Sciatic nerve (tissue), 2 donors: ENCODE data around the gene CACNA1E. TPM values are rescaled to one million over a fixed set of nuclear protein-coding genes. Genes with fewer than 3 reads are reported as not detected.
"Not testable (repeated sequence)": the region's sequence is repeated elsewhere in the genome, so short reads cannot be mapped to it uniquely, and the experiment has no call there.

Source experiments
- ATAC-seq: fragments of 200-7000 bp; cut with Tn5 transposase; one replicate; pipeline ENCODE4 v1.9.1; 2020; ENCODE audit warnings: mild to moderate bottlenecking, moderate library complexity
- DNase-seq: peaks from one replicate; pipeline ENCODE4 v3.0.0-alpha.2; 2020; ENCODE audit warnings: low spot score
- intact Hi-C: fragments of 100-400 bp; cut with DNase I; formaldehyde crosslinking; loops from one replicate; pipeline ENCODE4 v1.14.2; 2022
- total RNA-seq: library from RNA; stranded (reverse); fragmentation: NEBNext Ultra II Directional; extraction: Animal tissue kit (Norgen Biotek cat#: 25700); gene quantifications from one replicate; pipeline ENCODE4 v1.2.1, GENCODE V29; 2021
- donor health status: DM: no; HTN: no; CAD: no.
- donor health status: DM: no; HTN: no; CAD: no.

Gene CACNA1E
- total RNA-seq, 1 donor from 2014 or later, result 0.04 TPM

DNA sequence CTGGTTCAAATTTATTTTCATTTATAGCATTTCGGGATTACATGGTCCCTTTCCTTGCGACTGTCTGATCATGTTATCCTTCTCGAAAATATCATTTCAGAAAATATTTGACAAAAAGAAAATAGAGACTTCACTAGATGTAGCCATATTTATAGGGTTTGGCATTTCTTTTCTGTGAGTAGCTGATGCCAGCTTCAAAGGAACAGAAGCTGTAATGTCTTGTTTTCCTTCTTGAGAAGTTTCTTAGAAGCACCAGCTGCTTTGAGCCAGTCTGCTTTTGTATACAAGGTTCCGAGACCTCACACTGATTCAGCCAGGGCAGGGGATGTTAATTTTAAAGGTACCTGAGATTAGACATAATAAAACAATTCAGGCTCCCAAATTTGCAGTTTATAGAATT is 329.9 kb downstream of the CACNA1E start:
- intact Hi-C loops, result no loop called here
- no peak for DNase-seq
- no peak for ATAC-seq

DNA sequence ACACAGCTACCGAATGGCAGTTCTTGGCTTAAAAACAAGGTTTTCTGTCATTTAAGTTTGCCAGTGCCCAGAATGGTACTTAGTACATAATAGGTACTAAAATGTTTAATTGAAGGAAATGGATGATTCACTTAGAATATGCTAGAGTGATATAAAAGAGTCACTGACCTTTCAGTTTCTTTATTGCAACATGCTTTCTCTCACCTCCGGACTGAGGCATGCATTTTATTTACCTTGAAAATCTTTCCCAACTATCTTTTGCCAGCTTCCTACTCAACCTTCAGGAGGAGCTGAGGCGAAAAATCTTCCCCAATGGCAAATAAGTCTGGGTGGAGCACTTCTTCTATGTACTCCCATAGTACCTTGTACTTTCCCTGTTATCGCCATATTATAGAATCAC is 333.3 kb downstream of the CACNA1E start:
- ATAC-seq (no peak), DNase-seq (no peak)
- intact Hi-C loops, result no loop called here

- intact Hi-C loops, result no loop called here
- ATAC-seq, result no peak
- DNase-seq, result no peak
These were observed 333.8 kb downstream of the CACNA1E start for GRCh38 chr1:181817091-181817490.

DNA sequence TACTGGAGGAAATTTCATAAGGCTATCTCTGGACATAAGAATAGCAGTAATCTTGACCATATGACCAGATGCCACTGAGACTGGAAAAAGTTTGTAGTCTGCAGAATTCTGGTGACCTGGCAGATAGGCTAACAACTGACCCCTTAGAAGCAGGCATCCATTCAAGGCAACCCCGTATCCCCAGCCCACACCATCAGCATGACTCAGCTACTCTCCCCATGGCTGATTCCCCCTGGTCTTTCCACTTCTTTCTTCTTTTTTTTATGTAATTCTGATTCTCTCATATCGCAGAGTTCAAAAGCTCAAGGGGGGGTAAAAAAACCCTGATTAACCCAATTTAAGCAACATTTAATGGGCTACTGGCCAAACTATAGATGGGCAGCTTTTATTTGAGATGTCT is 335.1 kb downstream of the CACNA1E start:
- DNase-seq (no peak), ATAC-seq (no peak)

DNA sequence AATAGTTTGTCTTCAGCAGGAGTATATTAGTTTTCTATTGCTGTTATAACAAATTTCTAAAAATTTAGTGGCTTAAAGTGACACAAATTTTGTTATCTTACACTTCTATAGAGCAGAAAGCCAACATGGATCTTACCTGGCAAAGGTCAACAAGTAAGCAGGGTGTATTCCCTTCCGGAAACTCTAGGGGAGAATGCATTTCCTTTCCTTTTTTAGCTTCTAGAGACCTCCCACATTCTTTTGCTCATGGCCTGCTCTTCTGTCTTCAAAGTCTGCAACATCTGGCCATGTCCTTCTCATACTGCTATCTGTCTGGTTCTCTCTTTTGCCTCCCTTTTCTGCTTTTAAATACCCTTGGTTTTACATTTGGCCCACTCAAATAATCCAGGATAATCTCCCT is 335.6 kb downstream of the CACNA1E start:
- no peak for DNase-seq
- ATAC-seq, result no peak
- intact Hi-C loops, result no loop called here

More for the DNA sequence above, 335.1 kb downstream of the CACNA1E start:
- intact Hi-C loops, result no loop called here

GRCh38 chr1:181821701-181822100 is 338.4 kb downstream of the CACNA1E start:
- DNase-seq (no peak), ATAC-seq (no peak)
- intact Hi-C loops, result no loop called here

- ATAC-seq, intact Hi-C loops, DNase-seq: not testable (repeated sequence)
These were observed 349.0 kb downstream of the CACNA1E start for GRCh38 chr1:181832173-181832880.

DNA sequence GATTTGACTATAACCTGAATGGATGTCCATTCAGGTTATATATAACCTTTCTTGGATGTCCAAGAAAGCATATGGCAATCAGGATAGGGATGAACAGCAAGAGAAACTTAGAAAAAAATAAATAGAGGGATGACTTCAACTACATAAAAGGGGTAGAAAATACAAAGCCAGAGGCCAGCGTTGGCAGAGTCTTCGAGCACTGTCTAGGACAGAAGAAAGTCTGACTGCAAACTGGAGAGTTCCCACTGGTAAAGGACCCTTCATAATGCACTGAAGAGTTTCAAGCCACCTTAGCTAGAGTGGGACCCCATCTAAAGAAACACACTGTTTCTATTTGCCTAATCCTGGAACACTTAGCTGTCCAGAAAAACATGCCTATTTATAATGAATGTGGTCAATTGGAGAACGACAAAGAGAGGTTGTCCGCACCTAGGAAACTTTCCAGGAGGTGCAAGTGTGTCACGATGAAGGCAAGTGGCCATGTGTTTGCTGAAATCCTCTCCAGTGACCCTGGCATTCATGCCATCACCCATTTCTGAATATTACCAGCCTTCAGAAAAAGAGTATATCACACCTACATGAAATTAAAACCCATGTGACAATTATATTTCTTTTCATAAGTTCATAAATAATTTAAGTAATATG is 362.8 kb downstream of the CACNA1E start:
- ATAC-seq, result no peak
- intact Hi-C loops, result no loop called here
- no peak for DNase-seq

- intact Hi-C loops, result no loop called here
- no peak for DNase-seq
- no peak for ATAC-seq
These were observed 363.4 kb downstream of the CACNA1E start for GRCh38 chr1:181846681-181847080.

- intact Hi-C loops, result no loop called here
- ATAC-seq (no peak), DNase-seq (no peak)
These were observed 365.8 kb downstream of the CACNA1E start for GRCh38 chr1:181849071-181849470.

DNA sequence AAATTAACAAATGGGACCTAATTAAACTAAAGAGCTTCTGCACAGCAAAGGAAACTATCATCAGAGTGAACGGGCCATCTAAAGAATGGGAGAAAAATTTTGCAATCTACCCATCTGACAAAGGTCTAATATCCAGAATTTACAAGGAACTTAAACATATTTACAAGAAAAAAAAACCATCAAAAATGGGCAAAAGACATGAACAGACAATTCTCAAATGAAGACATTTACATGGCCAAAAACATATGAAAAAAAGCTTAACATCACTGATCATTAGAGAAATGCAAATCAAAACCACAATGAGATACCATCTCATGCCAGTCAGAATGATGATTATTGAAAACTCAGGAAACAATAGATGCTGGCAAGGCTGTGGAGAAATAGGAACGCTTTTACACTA is 370.9 kb downstream of the CACNA1E start:
- intact Hi-C loops, ATAC-seq: not testable (repeated sequence)

GRCh38 chr1:181855380-181855779 is 372.1 kb downstream of the CACNA1E start:
- no peak for ATAC-seq
- intact Hi-C loops, result no loop called here
- DNase-seq, result no peak

More for the DNA sequence above, 370.9 kb downstream of the CACNA1E start:
- DNase-seq, result not testable (repeated sequence)
